RCC 7860 (cell line): ENCODE data around the gene DTNB.

Source experiments
- DNase-seq: peaks from one replicate; pipeline ENCODE4 v3.0.0-alpha.2; 2015; ENCODE audit warnings: low spot score
- FAIRE-seq: peaks from 2 replicates; lab custom pipeline; 2012; peaks lifted over from hg19 to GRCh38; lab: Jason Lieb, UNC

DTNB gene

DNA sequence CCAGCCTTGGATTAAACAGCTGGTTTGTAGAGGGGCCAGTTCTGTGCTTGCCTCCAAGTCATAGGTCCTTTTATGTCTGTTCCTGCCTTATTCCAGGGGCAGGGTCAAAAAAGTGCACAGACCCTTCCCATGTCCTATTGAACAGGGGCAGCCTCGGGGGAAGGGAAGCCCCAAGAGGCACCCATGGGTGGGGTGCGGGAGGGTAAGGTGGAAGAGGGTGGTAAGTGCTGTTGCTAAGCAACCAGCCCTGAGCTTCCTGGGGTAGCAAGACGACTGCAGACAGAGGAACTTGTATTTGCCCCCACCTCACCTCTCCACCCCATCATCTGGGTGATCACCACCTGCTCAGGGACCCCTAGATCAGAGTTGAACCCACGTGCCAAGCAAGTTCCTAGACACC lies 339.4 kb downstream of the DTNB start:
- FAIRE-seq (no peak), DNase-seq (no peak)

DNA sequence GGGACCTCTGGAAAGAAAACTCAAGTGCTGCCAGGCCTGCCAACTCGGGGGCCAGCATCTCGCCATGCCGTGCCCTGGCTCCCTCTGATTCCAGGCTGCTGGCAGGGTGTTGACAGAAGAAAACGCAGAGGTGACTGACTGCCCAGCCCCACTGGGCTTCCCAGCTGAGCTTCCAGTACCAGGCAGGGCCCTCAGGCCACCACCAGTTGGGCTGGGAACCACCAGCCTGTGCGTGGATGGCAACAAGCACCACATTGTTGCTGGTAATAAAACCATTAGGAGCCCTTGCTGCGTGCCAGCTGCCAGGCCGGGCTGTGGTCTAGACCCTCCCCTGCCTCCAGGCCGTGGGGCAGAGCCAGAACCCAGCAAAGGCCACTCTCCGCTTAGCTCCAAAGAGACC lies 340.8 kb downstream of the DTNB start:
- DNase-seq (no peak), FAIRE-seq (no peak)

DNA sequence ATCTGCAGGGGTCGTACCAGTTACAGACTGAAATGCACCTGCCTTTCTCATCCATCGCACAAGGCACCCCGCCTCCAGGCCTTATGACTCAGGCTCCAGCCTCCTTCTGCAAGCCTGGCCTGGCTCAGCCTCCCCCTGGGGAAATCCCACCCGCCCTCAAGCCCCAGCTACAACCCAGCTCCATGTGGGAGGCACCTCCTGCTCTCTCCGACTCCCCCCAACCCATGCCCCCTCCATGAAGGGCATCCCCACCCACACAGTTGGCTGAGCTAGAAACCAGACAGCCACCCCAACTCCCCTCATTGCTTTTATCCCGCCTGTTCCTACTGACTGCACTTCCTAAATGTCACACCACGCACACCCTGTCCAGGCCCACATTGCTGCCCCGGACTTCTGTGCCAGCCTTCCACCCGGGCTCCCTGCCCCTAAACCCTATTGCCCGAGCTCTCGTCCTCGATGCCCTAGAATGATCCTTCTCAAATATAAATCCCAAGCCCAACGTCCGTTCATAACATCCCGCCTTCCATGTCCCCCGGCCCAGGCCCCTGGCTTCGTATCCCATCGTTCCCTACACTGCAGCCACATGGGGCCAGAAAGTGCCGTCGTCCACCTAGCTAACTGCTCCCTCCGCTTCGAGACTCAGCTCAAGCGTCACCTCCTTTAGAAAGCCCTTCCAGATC lies 341.6 kb downstream of the DTNB start:
- FAIRE-seq (no peak), DNase-seq (no peak)

DNA sequence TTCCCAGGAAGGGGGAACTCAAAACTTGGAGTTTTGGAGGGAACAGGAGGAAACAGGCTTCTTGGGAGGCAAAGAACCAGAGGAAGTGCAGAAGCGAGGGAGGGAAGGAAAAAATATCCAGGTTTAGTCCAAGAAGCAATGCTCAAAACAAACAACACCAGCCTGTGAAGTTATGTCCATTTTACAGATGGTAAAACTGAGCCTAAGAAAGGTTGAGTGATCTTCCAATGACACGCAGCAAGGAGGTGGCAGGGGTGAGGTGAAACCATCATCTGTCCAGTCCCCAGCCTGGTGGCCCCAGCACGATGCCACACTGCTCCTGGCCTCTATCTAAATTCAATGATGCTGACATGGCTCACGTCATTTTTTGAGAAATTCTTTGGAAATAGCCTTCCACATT lies 342.4 kb downstream of the DTNB start:
- FAIRE-seq = no peak
- no peak for DNase-seq

DNA sequence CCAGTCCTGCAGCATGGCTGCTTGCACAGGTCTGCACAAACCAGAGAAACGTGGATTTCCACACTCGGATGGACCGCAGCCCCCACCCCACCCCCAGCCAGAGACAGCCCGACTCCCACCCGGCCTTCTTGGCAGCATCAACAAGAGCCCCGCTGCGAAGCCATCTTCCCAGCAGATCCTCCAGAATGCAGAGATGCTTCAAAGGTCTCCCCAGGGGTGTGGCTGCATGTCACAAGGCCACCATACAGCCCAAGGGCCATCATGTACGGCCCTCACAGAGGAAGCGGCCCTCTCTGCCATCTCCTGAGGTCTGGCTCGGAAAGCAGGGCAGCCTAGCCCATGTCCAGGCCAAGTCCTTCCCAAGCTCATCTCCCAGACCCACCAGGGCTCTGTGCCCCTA lies 343.1 kb downstream of the DTNB start:
- no peak for FAIRE-seq
- DNase-seq = no peak

DNA sequence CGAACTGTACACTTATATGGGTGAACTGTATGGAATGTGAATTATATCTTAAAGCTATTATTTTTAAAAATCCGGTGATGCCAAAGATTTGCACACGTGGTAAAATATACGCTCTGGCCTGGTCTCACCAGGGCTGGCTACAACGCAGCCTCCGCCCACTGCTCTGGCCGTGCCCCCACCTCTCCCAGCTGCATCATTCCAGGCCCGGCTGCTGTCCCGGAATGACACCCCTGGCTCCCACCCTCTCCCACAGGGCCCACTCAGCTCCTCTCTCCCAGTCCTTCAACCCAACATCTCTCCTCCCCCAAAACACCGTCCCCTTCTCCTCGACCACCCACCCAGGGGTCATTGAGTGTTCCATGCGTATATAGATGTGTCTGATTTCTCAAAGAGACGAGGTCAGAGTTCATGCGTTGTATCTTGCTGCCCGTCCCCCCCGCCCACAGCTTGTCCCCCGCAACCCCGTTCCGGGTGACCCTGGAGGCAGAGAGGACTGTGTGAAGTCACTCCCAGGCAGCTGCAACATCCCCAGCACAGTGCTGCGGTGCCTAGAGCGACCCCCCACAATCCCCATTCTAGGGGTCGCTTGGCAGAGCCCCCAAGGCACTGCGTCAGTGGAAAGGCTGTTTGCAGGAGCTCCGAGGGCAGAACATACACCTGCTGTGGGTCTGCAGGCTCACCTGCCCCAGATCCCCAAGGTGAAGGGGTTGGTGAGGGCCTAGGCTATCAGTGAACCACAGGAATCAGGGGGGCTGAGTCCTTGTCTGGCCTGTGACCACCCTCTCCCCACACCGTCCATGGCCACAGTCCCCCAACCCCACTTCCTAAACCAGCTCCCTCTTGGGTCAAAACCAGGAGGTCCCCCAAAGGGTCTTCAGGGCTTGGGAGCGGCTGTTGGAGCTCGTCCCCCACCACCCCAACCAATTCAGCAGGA lies 345.0 kb downstream of the DTNB start:
- no peak for FAIRE-seq
- no peak for DNase-seq
